Naive thymus-derived CD4-positive, alpha-beta T cell (primary cell): ENCODE measurements around the gene PRPF38B. TPM values are rescaled to one million over a fixed set of nuclear protein-coding genes. Genes with fewer than 3 reads are reported as not detected.

Experiments used
- ATAC-seq: fragments of 150-1000 bp; cut with Tn5 transposase; 2 replicates; pipeline ENCODE4 v1.10.0; 2021; ENCODE audit warnings: mild to moderate bottlenecking, moderate library complexity
- CTCF ChIA-PET: fragments of 350-600 bp; sonication (Branson Sonifier 250); formaldehyde crosslinking; loops from one replicate; lab custom pipeline; 2021; ENCODE audit warnings: antibody characterized with exemption; lab: Charles Lee
- POLR2A ChIA-PET: fragments of 350-600 bp; sonication (Branson Sonifier 250); formaldehyde crosslinking; loops from one replicate; lab custom pipeline; 2021; ENCODE audit warnings: antibody characterized with exemption, inconsistent platforms; lab: Charles Lee
- DNase-seq, 9 donors: peaks; one replicate each; pipeline versions ENCODE4 v3.0.0 to v3.0.0-alpha.2; 2020 to 2022; ENCODE audit warnings: mixed read lengths in 1 of 9
- H3K27ac ChIP-seq: one replicate; pipeline ENCODE4 v1.7.0; 2013; ENCODE audit warnings: mild to moderate bottlenecking, low read depth, low read length, moderate library complexity
- H3K27me3 ChIP-seq, 2 donors: one replicate each; pipeline ENCODE4 v1.7.0; 2013; ENCODE audit warnings: low read length in 2 of 2, mild to moderate bottlenecking in 2 of 2, moderate library complexity in 2 of 2; ENCODE audit not compliant: control insufficient read depth in 2 of 2, insufficient read depth in 2 of 2
- H3K36me3 ChIP-seq, 3 experiments: 1 replicate in 2 of 3; 2 replicates in 1 of 3; pipeline ENCODE4 v1.7.0; 2013; ENCODE audit warnings: low read length in 3 of 3, mild to moderate bottlenecking in 3 of 3, moderate library complexity in 1 of 3; ENCODE audit not compliant: insufficient read depth in 3 of 3, control insufficient read depth in 2 of 3
- H3K4me1 ChIP-seq, 2 donors: one replicate each; pipeline ENCODE4 v1.7.0; 2013; ENCODE audit warnings: low read length in 2 of 2, mild to moderate bottlenecking in 2 of 2, moderate library complexity in 1 of 2; ENCODE audit not compliant: control insufficient read depth in 2 of 2, insufficient read depth in 2 of 2
- H3K4me3 ChIP-seq: 2 replicates; pipeline ENCODE4 v1.7.0; 2013; ENCODE audit warnings: mild to moderate bottlenecking, low read length
- H3K9me3 ChIP-seq, 3 experiments: 1 replicate in 2 of 3; 2 replicates in 1 of 3; pipeline ENCODE4 v1.7.0; 2013; ENCODE audit warnings: low read length in 3 of 3; ENCODE audit not compliant: control insufficient read depth in 2 of 3
- H3K27ac Mint-ChIP-seq, 9 donors: one replicate each; pipeline ENCODE4 v1.8.0; 2020 to 2022; ENCODE audit warnings: mixed read lengths in 9 of 9, mild to moderate bottlenecking in 8 of 9, moderate library complexity in 5 of 9, inconsistent platforms in 2 of 9
- H3K27me3 Mint-ChIP-seq, 5 donors: one replicate each; pipeline ENCODE4 v1.8.0; 2021 to 2022; ENCODE audit warnings: mixed read lengths in 5 of 5, mild to moderate bottlenecking in 1 of 5
- H3K36me3 Mint-ChIP-seq, 5 donors: one replicate each; pipeline ENCODE4 v1.8.0; 2020 to 2022; ENCODE audit warnings: mixed read lengths in 5 of 5, mild to moderate bottlenecking in 3 of 5, inconsistent platforms in 1 of 5
- H3K4me1 Mint-ChIP-seq, 7 donors: one replicate each; pipeline ENCODE4 v1.8.0; 2020 to 2022; ENCODE audit warnings: mixed read lengths in 7 of 7, mild to moderate bottlenecking in 3 of 7, inconsistent platforms in 1 of 7
- H3K4me3 Mint-ChIP-seq, 10 donors: one replicate each; pipeline ENCODE4 v1.8.0; 2020 to 2022; ENCODE audit warnings: mild to moderate bottlenecking in 10 of 10, mixed read lengths in 10 of 10, moderate library complexity in 6 of 10, inconsistent platforms in 2 of 10
- H3K9me3 Mint-ChIP-seq, 11 donors: one replicate each; pipeline ENCODE4 v1.8.0; 2020 to 2022; ENCODE audit warnings: mixed read lengths in 11 of 11, mild to moderate bottlenecking in 4 of 11, inconsistent platforms in 1 of 11, moderate library complexity in 1 of 11
- intact Hi-C, 2 donors: fragments of 100-400 bp; cut with micrococcal nuclease; formaldehyde crosslinking; loops; one replicate each; pipeline ENCODE4 v1.15.1; 2023
- polyA plus RNA-seq, 2 donors: library from polyadenylated mRNA; unstranded; fragments of 300-500 nt; fragmentation: Illumina TruSeq; gene quantifications; one replicate each; pipeline ENCODE4 v1.2.3, GENCODE V29; 2021
- total RNA-seq, 6 experiments: library from RNA in 5 of 6; stranded (reverse) in 5 of 6; gene quantifications; 1 replicate in 5 of 6; 2 replicates in 1 of 6; pipeline ENCODE4 v1.2.3 and lab custom pipeline; 2021 to 2026

PRPF38B gene
- total and polyA plus RNA-seq, 7 experiments from 2014 or later: 21.6 to 136 (median 110) TPM

GRCh38 chr1:108646265-108646647 lies 45.9 kb upstream of the PRPF38B start:
- peaks cover 49 to 52% of the 10 kb centered on the region in 2 donors for H3K4me1 ChIP-seq
- intact Hi-C loops: loop anchor here (1.0 to 10.0 kb wide), 8 partner anchors 46 to 1689 kb away; partner anchors contain the start of genes PRPF38B (in 1 of the 2), RBM15 (in 1 of the 2), SARS1 (in 1 of the 2) and SLC25A24 (in 1 of the 2)
- peaks cover 5 to 53% (median 39%) of the 10 kb centered on the region in 5 donors for H3K36me3 Mint-ChIP-seq

DNA sequence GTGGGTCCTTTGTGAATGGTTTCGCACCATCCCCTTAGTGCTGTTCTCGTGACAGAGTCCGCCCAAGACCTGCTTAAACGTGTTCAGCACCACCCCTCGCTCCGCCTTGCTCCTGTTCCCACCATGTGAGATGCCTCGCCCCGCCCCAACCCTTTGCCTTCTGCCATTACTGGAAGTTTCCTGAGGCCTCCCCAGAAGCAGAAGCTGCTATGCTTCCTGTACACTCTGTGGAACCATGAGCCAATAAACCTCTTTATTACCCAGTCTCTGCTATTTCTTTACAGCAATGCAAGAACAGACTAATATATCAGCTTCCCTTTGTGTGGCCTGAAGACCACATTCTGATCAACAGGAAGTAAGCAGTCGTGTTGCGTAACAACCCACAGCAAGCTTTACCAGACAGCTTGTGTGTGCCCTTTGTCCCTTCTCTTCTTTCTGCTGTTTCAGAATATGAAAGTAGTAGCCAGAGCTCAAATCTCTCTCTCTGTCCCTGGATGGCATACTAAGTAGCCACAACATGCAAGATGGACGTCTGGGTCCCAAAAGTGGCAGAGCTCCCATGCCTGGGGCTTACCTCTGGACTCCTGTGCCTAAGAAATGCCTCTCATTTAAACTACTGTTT lies 45.4 kb upstream of the PRPF38B start:
- intact Hi-C loops: loop anchor here (1.0 to 10.0 kb wide), 9 partner anchors 15 to 1688 kb away; partner anchors contain the start of genes HENMT1 (in 1 of the 2), PRPF38B (in 1 of the 2), RBM15 (in 1 of the 2) and SARS1 (in 1 of the 2)
- H3K9me3 Mint-ChIP-seq: peaks cover 0 to 19% (median 4%) of the 10 kb centered on the region in 11 donors
- peak; percentile 41 to 86 (median 75) for DNase-seq
- ChIA-PET CTCF (interaction anchor here (0.6 to 5.8 kb wide), 6 partner anchors 10 to 136 kb away, joined by 3 to 64 read pairs (median 10); partner anchors contain the start of genes EEIG2, HENMT1 and PRPF38B), POLR2A (interaction anchor here (0.6 to 6.1 kb wide), 15 partner anchors 9 to 567 kb away, joined by 3 to 236 read pairs (median 8); partner anchors contain the start of genes CLCC1, EEIG2, HENMT1 and PRPF38B)
- peaks cover 0 to 3% (median 0%) of the 10 kb centered on the region in 3 experiments for H3K9me3 ChIP-seq
- peak; percentile 80 for ATAC-seq
- H3K4me3 Mint-ChIP-seq: peak overlapping the region; percentile 70 to 88 (median 82)
- peak overlapping the region; percentile 71 for H3K27ac ChIP-seq
- peaks cover 49 to 52% of the 10 kb centered on the region in 2 donors for H3K4me1 ChIP-seq
- H3K4me1 Mint-ChIP-seq: peaks cover 49 to 64% (median 60%) of the 10 kb centered on the region in 7 donors
- H3K27ac Mint-ChIP-seq: peak overlapping the region; percentile 95 to 100 (median 98)
- no peaks in the 10 kb centered on the region for H3K27me3 ChIP-seq
- peak overlapping the region; percentile 36 for H3K4me3 ChIP-seq
- H3K36me3 Mint-ChIP-seq: peaks cover 10 to 57% (median 44%) of the 10 kb centered on the region in 5 donors
- H3K27me3 Mint-ChIP-seq: no peaks in the 10 kb centered on the region
- H3K36me3 ChIP-seq: peaks cover 0 to 12% (median 4%) of the 10 kb centered on the region in 3 experiments

More at GRCh38 chr1:108646265-108646647, 45.9 kb upstream of the PRPF38B start:
- H3K27ac Mint-ChIP-seq: peak overlapping the region; percentile 95 to 100 (median 98)
- H3K4me3 ChIP-seq: peak overlapping the region; percentile 36
- H3K4me1 Mint-ChIP-seq: peaks cover 47 to 67% (median 63%) of the 10 kb centered on the region in 7 donors
- H3K9me3 ChIP-seq: peaks cover 0 to 3% (median 0%) of the 10 kb centered on the region in 3 experiments
- no peak for DNase-seq
- ChIA-PET CTCF (interaction anchor here (1.9 to 5.8 kb wide), 4 partner anchors 15 to 136 kb away, joined by 8 to 64 read pairs (median 34); partner anchors contain the start of genes EEIG2, HENMT1 and PRPF38B), POLR2A (interaction anchor here (0.6 to 6.1 kb wide), 12 partner anchors 10 to 567 kb away, joined by 3 to 236 read pairs (median 9); partner anchors contain the start of genes CLCC1, EEIG2, HENMT1 and PRPF38B)
- peaks cover 0 to 19% (median 4%) of the 10 kb centered on the region in 11 donors for H3K9me3 Mint-ChIP-seq
- ATAC-seq: no peak
- peak overlapping the region; percentile 71 for H3K27ac ChIP-seq
- H3K4me3 Mint-ChIP-seq: peak overlapping the region; percentile 70 to 88 (median 82)
- peaks cover 0 to 12% (median 4%) of the 10 kb centered on the region in 3 experiments for H3K36me3 ChIP-seq
- no peaks in the 10 kb centered on the region for H3K27me3 Mint-ChIP-seq
- no peaks in the 10 kb centered on the region for H3K27me3 ChIP-seq

DNA sequence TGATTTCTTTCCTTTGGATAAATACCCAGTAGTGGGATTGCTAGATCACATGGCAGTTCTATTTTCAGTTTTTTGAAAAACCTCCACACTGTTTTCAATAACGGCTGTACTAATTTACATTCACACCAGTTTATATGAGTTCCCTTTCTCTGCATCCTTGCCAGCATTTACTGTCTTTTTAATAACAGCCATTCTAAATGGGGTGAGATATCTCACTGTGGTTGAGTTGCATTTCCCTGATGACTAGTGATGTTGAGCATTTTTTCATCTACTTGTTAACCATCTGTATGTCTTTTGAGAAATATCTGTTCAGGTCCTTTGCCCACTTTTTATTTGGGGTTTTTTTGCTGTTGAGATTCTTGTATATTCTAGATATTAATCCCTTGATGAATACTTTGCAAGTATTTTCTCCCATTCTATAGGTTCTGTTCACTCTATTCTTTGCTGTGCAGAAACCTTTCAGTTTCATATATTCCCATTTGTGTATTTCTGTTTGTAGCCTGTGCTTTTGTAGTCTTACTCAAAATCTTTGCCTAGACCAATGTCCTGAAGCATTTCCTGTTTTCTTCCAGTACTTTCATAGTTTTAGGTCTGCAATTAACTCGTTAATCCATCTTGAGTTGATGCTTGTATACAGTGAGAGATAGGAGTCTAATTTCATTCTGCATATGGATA lies 38.5 kb upstream of the PRPF38B start:
- H3K4me3 Mint-ChIP-seq: peak overlapping the region in 1 of 10 donors; percentile 18
- peak overlapping the region in 3 of 9 donors; percentile 1 to 19 (median 3) for H3K27ac Mint-ChIP-seq
- H3K27ac ChIP-seq: no peak overlapping the region

DNA sequence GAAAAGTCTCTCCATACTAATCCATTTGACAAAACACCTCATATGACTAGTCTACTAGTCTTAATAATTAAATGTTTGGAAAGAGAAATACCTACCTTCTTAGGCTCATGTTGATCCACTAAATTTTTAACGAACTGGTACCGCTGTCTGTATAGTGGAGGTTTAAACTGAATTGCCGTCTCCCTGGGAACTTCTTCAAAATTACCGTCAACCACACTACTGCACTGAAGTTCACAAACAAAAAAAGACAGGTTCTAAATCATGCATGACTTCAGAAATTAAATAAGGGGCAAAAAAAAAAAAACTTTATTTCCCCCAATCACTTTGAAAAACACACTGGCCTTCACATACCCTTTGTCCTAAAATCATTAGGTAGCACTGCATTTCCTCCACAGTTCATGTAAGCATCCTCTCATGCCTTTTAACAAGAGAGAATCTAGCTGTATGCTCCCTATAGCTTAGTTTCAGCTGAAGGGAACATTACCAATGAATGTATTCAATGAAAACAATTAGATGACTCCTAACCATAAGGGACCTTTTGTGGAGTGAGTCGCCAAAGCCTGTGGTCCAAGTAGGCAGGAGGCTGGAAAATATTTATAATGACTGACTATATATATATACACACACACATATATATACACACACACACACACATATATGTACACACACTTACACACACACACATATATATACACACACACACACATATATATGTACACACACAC lies 34.6 kb upstream of the PRPF38B start:
- Mint-ChIP-seq H3K27me3 (no peaks in the 10 kb centered on the region), H3K4me1 (peaks cover 11 to 46% (median 28%) of the 10 kb centered on the region in 7 donors), H3K27ac (peak overlapping the region in 2 of 9 donors; percentile 23 to 77), H3K36me3 (peaks cover 4 to 25% (median 19%) of the 10 kb centered on the region in 5 donors), H3K4me3 (peak overlapping the region in 1 of 10 donors; percentile 12), H3K9me3 (peaks cover 0 to 3% (median 0%) of the 10 kb centered on the region in 11 donors)
- H3K9me3 ChIP-seq: no peaks in the 10 kb centered on the region
- H3K27me3 ChIP-seq: no peaks in the 10 kb centered on the region
- no peaks in the 10 kb centered on the region for H3K36me3 ChIP-seq
- intact Hi-C loops: no loop called here
- H3K4me3 ChIP-seq: no peak overlapping the region
- no peak for DNase-seq
- peaks cover 7 to 9% of the 10 kb centered on the region in 2 donors for H3K4me1 ChIP-seq
- no peak for ATAC-seq
- ChIA-PET POLR2A (interaction anchor here (0.6 to 8.4 kb wide), 5 partner anchors 12 to 241 kb away, joined by 3 to 236 read pairs (median 3); partner anchors contain the start of gene PRPF38B), CTCF (interaction anchor here (1.1 kb wide), 1 partner anchor 9 kb away, joined by 3 read pairs; no protein-coding TSS in a partner anchor)
- H3K27ac ChIP-seq: no peak overlapping the region

More for the DNA sequence above, 38.5 kb upstream of the PRPF38B start:
- Mint-ChIP-seq H3K4me1 (peaks cover 0 to 28% (median 13%) of the 10 kb centered on the region in 7 donors), H3K36me3 (peaks cover 14 to 61% (median 51%) of the 10 kb centered on the region in 5 donors), H3K27me3 (no peaks in the 10 kb centered on the region), H3K9me3 (peaks cover 0 to 6% (median 0%) of the 10 kb centered on the region in 11 donors)
- Histone ChIP-seq H3K27me3 (no peaks in the 10 kb centered on the region), H3K4me1 (no peaks in the 10 kb centered on the region), H3K36me3 (peaks cover 0 to 10% (median 0%) of the 10 kb centered on the region in 3 experiments), H3K4me3 (no peak overlapping the region), H3K9me3 (no peaks in the 10 kb centered on the region)
- peak; percentile 67 for ATAC-seq
- intact Hi-C loops: no loop called here
- ChIA-PET CTCF (no interaction called here), POLR2A (no interaction called here)
- DNase-seq: no peak

DNA sequence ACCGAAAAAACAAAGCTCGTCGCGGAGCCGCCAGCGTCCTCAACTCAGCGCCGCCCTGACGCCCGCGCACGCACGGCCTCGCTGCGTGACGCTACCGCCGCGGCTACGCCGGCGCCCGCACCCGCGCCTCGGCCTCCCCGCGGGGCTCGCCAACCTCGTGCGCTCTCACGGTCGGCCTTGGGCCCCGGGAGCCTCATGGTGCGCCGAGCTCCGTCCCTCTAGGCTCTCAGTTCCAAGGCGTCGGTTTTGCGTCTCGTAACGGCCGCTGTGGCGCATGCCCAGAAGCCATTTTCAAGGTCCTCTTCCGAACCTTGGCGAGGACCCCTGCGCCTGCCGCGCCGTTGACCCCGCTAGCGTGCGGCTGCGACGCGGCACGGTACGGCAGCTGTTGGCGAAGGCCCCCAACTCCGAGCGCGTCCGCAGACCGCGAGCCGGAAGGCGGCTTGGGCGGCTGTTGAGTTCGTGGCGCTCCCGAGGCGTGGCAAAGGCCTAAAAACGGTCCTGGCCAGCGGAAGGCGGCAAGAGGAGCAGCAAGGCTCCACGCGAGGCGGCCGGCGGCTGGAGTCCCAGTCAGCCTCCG lies 31.0 kb upstream of the PRPF38B start, which contains the start of gene HENMT1:
TSS of gene HENMT1 (minus strand) at position 64 of the 580 bp plus-strand sequence. CDS start 1,209 bp downstream, outside the sequence.
- Histone ChIP-seq H3K4me1 (peaks cover 7 to 9% of the 10 kb centered on the region in 2 donors), H3K27ac (peak within 1 kb of the TSS; percentile 99), H3K36me3 (no peaks in the 10 kb centered on the region), H3K9me3 (no peaks in the 10 kb centered on the region), H3K4me3 (peak within 1 kb of the TSS; percentile 75), H3K27me3 (no peaks in the 10 kb centered on the region)
- no peaks in the 10 kb centered on the region for H3K27me3 Mint-ChIP-seq
- intact Hi-C loops: loop anchor here (1.0 kb wide), 6 partner anchors 14 to 102 kb away; partner anchors contain the start of genes PRPF38B (in 2 of the 2) and STXBP3 (in 1 of the 2)
- H3K4me3 Mint-ChIP-seq: peak within 1 kb of the TSS; percentile 78 to 89 (median 85)
- DNase-seq (peak; percentile 69 to 91 (median 88)), ATAC-seq (peak; percentile 92)
- H3K27ac Mint-ChIP-seq: peak within 1 kb of the TSS; percentile 93 to 98 (median 96)
- ChIA-PET CTCF (interaction anchor here (0.8 to 2.1 kb wide), 5 partner anchors 14 to 101 kb away, joined by 3 to 21 read pairs (median 8); partner anchors contain the start of gene PRPF38B), POLR2A (interaction anchor here (0.5 to 8.4 kb wide), 19 partner anchors 11 to 1677 kb away, joined by 3 to 236 read pairs (median 6); partner anchors contain the start of genes EEIG2, PRPF38B, RBM15 and SLC25A24)
- no peaks in the 10 kb centered on the region for H3K9me3 Mint-ChIP-seq
- H3K4me1 Mint-ChIP-seq: peaks cover 11 to 46% (median 37%) of the 10 kb centered on the region in 7 donors
- H3K36me3 Mint-ChIP-seq: peaks cover 0 to 8% (median under 1%) of the 10 kb centered on the region in 5 donors
